Activated CD4-positive, alpha-beta T cell treated with anti-CD3 and anti-CD28 coated beads for 36 hours (primary cell): ENCODE data around the gene GALNTL6. TPM values are rescaled to one million over a fixed set of nuclear protein-coding genes. Genes with fewer than 3 reads are reported as not detected.

Experiments used
- ATAC-seq: fragments of 200-7000 bp; cut with Tn5 transposase; one replicate; pipeline ENCODE4 v1.10.0; 2021; ENCODE audit warnings: mild to moderate bottlenecking, moderate library complexity
- CTCF ChIA-PET: fragments of 350-600 bp; sonication (Branson Sonifier 250); formaldehyde crosslinking; loops from one replicate; lab custom pipeline; 2021; ENCODE audit warnings: antibody characterized with exemption; lab: Charles Lee
- POLR2A ChIA-PET: fragments of 350-600 bp; sonication (Branson Sonifier 250); formaldehyde crosslinking; loops from one replicate; lab custom pipeline; 2021; ENCODE audit warnings: antibody characterized with exemption, inconsistent platforms; lab: Charles Lee
- DNase-seq: peaks from one replicate; pipeline ENCODE4 v3.0.0-alpha.2; 2020
- H3K27ac Mint-ChIP-seq: one replicate; pipeline ENCODE4 v1.8.0; 2021; ENCODE audit warnings: mixed read lengths
- H3K27me3 Mint-ChIP-seq: one replicate; pipeline ENCODE4 v1.8.0; 2021; ENCODE audit warnings: mixed read lengths
- H3K36me3 Mint-ChIP-seq: one replicate; pipeline ENCODE4 v1.8.0; 2021; ENCODE audit warnings: low read depth, mixed read lengths
- H3K4me1 Mint-ChIP-seq: one replicate; pipeline ENCODE4 v1.8.0; 2021; ENCODE audit warnings: mixed read lengths
- H3K4me3 Mint-ChIP-seq: one replicate; pipeline ENCODE4 v1.8.0; 2021; ENCODE audit warnings: mild to moderate bottlenecking, moderate library complexity, mixed read lengths
- H3K9me3 Mint-ChIP-seq: one replicate; pipeline ENCODE4 v1.8.0; 2021; ENCODE audit warnings: low read depth, mixed read lengths
- intact Hi-C, 2 experiments: fragments of 100-400 bp; cut with DNase I in 1 of 2; cut with micrococcal nuclease in 1 of 2; formaldehyde crosslinking; loops; one replicate each; pipeline versions ENCODE4 v1.14.2 to v1.15.1; 2022 to 2024; cut with DNase I, micrococcal nuclease
- total RNA-seq, 2 experiments: library from RNA; stranded (reverse); gene quantifications; one replicate each; pipeline ENCODE4 v1.2.3, GENCODE V29; 2021

GALNTL6 gene
- total RNA-seq, 2 experiments from 2014 or later: not detected

DNA sequence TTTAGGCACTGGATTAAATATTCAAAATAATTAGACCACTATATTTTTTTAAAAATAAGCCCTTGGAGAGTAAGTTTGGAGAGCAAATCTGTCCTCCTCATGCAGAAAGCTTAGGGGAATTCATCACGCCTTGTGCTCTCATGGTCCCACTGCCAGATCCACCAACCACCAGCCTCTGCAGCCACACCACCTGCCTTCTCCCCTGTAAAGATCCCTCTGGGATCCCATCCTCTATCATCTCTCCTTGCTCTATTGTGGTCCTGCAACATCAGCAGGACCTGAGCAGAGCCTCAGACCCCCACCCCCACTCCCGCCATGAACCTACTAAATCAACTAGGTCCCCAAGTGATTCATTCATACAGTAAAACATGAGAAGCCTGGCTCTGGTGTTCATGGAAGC, 872.8 kb downstream of the GALNTL6 start:
- POLR2A ChIA-PET: no interaction called here
- CTCF ChIA-PET: interaction anchor here (0.6 kb wide), 1 partner anchor 10 kb away, joined by 3 read pairs; no protein-coding TSS in a partner anchor
- ATAC-seq (no peak), DNase-seq (no peak)
- intact Hi-C loops: no loop called here
- Mint-ChIP-seq H3K4me1 (no peaks in the 10 kb centered on the region), H3K4me3 (no peak overlapping the region), H3K27ac (no peak overlapping the region), H3K36me3 (no peaks in the 10 kb centered on the region), H3K9me3 (peaks cover 5% of the 10 kb centered on the region), H3K27me3 (no peaks in the 10 kb centered on the region)

GRCh38 chr4:172688534-172688933, 875.3 kb downstream of the GALNTL6 start:
- Mint-ChIP-seq H3K27ac (no peak overlapping the region), H3K9me3 (peaks cover 14% of the 10 kb centered on the region)
- intact Hi-C loops: no loop called here

DNA sequence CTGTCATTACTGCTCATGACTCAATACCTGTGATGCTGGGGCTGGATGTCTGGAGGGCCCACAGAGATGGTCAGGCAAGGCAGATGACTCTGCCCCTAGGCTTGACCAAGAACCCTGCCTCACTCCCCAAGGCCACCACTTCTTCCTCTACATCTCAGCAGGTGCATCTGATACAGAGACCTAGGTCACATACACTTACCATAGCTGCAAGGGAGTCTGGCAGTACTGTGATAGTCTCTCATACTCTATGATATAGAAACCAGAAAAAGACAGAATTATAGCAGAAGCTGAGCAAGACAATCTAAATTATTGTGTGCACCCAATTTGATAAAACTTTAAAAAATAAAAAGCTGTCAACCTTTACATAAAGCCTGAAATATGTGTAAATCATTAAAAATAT, 878.3 kb downstream of the GALNTL6 start:
- DNase-seq: no peak
- peaks cover 16% of the 10 kb centered on the region for H3K9me3 Mint-ChIP-seq
- no peak overlapping the region for H3K4me3 Mint-ChIP-seq
- no peak overlapping the region for H3K27ac Mint-ChIP-seq
- CTCF ChIA-PET: no interaction called here
- H3K27me3 Mint-ChIP-seq: no peaks in the 10 kb centered on the region
- ATAC-seq: no peak
- intact Hi-C loops: no loop called here
- POLR2A ChIA-PET: no interaction called here
- H3K36me3 Mint-ChIP-seq: no peaks in the 10 kb centered on the region
- no peaks in the 10 kb centered on the region for H3K4me1 Mint-ChIP-seq

More at GRCh38 chr4:172688534-172688933, 875.3 kb downstream of the GALNTL6 start:
- H3K27me3 Mint-ChIP-seq: no peaks in the 10 kb centered on the region
- no peaks in the 10 kb centered on the region for H3K4me1 Mint-ChIP-seq
- DNase-seq: no peak
- ChIA-PET POLR2A (no interaction called here), CTCF (interaction anchor here (0.8 kb wide), 1 partner anchor 15 kb away, joined by 3 read pairs; no protein-coding TSS in a partner anchor)
- H3K36me3 Mint-ChIP-seq: no peaks in the 10 kb centered on the region
- no peak overlapping the region for H3K4me3 Mint-ChIP-seq
- ATAC-seq: no peak

DNA sequence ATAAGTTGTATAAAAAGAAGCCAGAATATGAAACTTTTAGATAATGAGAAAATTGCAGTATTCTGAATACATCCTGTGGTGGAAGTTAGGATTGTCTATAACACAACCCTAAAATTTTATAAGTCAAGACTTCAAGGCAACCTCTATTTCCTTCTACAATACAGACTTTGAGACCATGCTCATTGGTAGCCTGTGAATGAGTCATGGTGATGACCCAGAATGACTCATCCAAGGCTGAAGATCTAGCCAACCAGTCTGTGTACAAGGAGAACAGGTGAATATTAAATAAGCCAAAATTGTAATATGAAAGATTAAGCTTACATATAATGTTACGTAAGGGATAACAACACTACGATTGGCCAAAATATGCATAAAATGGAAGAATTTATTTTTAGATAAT, 879.5 kb downstream of the GALNTL6 start:
- POLR2A ChIA-PET: no interaction called here
- H3K9me3 Mint-ChIP-seq: peaks cover 17% of the 10 kb centered on the region
- CTCF ChIA-PET: no interaction called here
- intact Hi-C loops: no loop called here
- H3K36me3 Mint-ChIP-seq: no peaks in the 10 kb centered on the region
- no peak overlapping the region for H3K4me3 Mint-ChIP-seq
- no peaks in the 10 kb centered on the region for H3K27me3 Mint-ChIP-seq
- H3K27ac Mint-ChIP-seq: no peak overlapping the region
- no peak for ATAC-seq
- DNase-seq: no peak
- no peaks in the 10 kb centered on the region for H3K4me1 Mint-ChIP-seq

DNA sequence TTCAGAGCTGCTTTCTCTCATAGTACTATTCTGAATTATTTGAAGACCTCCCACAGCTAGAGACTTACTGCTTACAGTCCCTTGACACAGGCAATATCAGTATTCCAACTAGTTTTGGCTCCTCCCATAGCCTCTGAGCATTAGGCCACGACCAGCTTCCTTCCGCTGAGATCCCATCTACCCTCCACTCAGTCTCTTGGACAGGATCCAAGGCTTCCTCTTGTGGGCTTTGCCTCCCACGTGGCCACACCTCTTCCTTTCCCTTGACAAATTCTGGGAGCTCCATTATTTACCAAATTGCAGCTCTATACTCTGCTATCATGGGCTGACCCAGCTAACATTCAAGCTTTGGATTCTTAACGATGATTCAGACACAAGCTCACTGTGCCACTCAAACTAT, 885.1 kb downstream of the GALNTL6 start:
- no peaks in the 10 kb centered on the region for H3K4me1 Mint-ChIP-seq
- ATAC-seq: no peak
- no peaks in the 10 kb centered on the region for H3K27me3 Mint-ChIP-seq
- CTCF ChIA-PET: no interaction called here
- no peak for DNase-seq
- POLR2A ChIA-PET: no interaction called here
- no peaks in the 10 kb centered on the region for H3K36me3 Mint-ChIP-seq
- H3K4me3 Mint-ChIP-seq: no peak overlapping the region
- no peak overlapping the region for H3K27ac Mint-ChIP-seq
- intact Hi-C loops: no loop called here
- peaks cover 6% of the 10 kb centered on the region for H3K9me3 Mint-ChIP-seq

DNA sequence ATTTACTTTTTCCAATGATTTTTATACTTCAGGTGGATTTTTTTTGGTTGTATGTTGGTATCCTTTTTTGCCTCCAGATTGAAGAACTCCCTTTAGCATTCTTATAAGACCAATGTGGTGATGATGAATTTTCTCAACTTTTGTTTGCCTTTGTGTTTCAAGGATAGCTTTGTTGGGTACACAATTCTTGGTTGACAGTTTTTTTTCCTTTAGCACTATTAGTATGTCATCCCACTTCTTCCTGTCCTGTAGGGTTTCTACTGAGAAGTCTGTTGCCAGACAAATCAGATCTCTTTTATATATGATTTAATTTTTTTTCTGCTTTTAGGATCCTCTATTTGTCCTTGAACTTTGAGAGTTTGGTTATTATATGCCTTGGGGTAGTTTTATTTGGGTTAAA, 892.4 kb downstream of the GALNTL6 start:
- DNase-seq (no peak), ATAC-seq (no peak)
- ChIA-PET CTCF (no interaction called here), POLR2A (no interaction called here)
- Mint-ChIP-seq H3K36me3 (no peaks in the 10 kb centered on the region), H3K9me3 (peaks cover 16% of the 10 kb centered on the region), H3K27ac (no peak overlapping the region), H3K4me1 (no peaks in the 10 kb centered on the region), H3K4me3 (no peak overlapping the region), H3K27me3 (no peaks in the 10 kb centered on the region)
- intact Hi-C loops: no loop called here

- Mint-ChIP-seq H3K36me3 (no peaks in the 10 kb centered on the region), H3K4me1 (no peaks in the 10 kb centered on the region), H3K27me3 (no peaks in the 10 kb centered on the region), H3K9me3 (peaks cover 16% of the 10 kb centered on the region), H3K4me3 (no peak overlapping the region), H3K27ac (no peak overlapping the region)
- intact Hi-C loops: no loop called here
- ChIA-PET CTCF (no interaction called here), POLR2A (no interaction called here)
- DNase-seq: no peak
- ATAC-seq: no peak
Observed at GRCh38 chr4:172706000-172706399, 892.8 kb downstream of the GALNTL6 start.

DNA sequence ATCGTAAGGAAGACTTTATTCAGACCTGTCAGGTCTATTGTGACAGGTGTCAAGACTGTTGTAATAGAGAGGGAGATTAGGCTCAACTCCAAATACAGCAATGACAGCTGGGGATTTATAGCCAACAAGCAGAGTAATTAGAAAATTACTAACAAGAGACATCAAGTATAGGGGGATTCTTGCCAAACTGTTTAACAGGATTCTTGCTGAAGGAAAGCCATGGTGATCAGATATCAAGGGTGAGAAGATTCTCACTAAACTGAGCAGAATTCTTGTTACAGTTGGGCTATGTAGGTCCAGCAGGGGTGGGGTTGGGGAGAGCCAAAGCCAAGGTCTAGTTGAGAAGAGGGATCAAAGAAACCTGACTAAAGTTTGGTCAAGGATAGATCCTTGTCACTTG, 894.4 kb downstream of the GALNTL6 start:
- no peak for ATAC-seq
- Mint-ChIP-seq H3K4me3 (no peak overlapping the region), H3K27ac (no peak overlapping the region), H3K9me3 (peaks cover 19% of the 10 kb centered on the region), H3K36me3 (no peaks in the 10 kb centered on the region), H3K4me1 (no peaks in the 10 kb centered on the region), H3K27me3 (no peaks in the 10 kb centered on the region)
- ChIA-PET POLR2A (no interaction called here), CTCF (no interaction called here)
- intact Hi-C loops: no loop called here
- DNase-seq: no peak

DNA sequence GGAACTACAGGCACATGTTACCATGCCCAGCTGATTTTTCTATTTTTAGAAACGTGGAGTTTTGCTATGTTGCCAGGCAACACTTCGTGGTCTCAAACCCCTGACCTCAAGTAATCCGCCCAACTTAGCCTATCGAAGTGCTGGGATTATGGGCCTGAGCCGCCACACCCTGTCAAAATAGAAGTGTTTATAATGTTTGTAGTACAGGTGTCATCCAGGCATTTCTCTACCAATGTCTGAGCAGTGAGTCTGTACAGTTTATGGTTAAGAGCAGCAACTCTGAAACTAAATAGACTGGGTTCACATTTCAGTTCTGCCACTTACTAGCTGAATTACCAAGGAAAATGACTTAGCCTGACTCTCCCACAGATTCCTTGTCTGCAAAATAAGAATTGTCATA, 895.0 kb downstream of the GALNTL6 start:
- no peak for ATAC-seq
- H3K4me3 Mint-ChIP-seq: no peak overlapping the region
- H3K36me3 Mint-ChIP-seq: no peaks in the 10 kb centered on the region
- ChIA-PET POLR2A (no interaction called here), CTCF (no interaction called here)
- no peak overlapping the region for H3K27ac Mint-ChIP-seq
- peaks cover 19% of the 10 kb centered on the region for H3K9me3 Mint-ChIP-seq
- no peaks in the 10 kb centered on the region for H3K4me1 Mint-ChIP-seq
- H3K27me3 Mint-ChIP-seq: no peaks in the 10 kb centered on the region
- intact Hi-C loops: no loop called here
- DNase-seq: no peak

DNA sequence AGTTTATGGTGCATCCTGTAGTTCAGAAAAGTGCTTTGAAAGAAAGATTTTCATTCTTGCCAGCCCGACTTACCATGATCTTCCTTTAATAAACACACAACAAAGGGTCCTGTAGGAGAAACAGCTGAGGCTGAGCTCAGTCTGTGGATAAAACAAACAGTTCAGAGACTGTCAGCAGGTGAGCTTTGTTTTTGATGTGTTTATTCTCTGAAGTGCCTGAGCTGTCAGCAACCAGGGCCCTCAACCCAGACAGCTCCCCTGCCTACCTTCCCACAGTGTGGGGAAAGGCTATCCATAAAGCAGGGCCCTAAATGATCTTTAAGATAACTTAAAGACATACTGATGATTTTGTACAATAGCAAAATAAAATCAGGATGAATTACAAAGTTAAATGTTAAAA, 896.2 kb downstream of the GALNTL6 start:
- no peak for DNase-seq
- Mint-ChIP-seq H3K4me1 (no peaks in the 10 kb centered on the region), H3K36me3 (no peaks in the 10 kb centered on the region), H3K27me3 (no peaks in the 10 kb centered on the region), H3K4me3 (no peak overlapping the region), H3K27ac (no peak overlapping the region), H3K9me3 (peaks cover 19% of the 10 kb centered on the region)
- ChIA-PET POLR2A (no interaction called here), CTCF (no interaction called here)
- no peak for ATAC-seq
- intact Hi-C loops: no loop called here

- CTCF ChIA-PET: no interaction called here
- ATAC-seq: no peak
Observed at GRCh38 chr4:172716291-172716690, 903.1 kb downstream of the GALNTL6 start.

DNA sequence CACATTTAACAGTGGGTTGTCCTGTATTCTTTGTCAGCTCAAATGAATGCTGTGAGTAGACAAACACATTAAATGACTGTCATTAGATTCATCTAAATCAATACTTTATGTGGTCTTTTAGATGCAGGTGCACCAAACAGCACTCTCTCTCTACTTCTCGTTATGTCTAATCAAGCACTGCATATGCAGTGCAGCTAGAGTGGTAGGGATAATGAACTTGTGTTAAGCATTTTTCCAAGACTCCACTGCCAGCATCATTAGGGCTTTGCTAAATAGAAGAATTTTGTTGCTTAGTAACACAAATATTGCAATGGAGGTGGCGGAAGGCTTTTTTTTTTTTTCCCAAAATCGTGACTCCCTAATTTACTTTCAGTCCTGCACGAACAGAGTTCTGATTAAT, 908.5 kb downstream of the GALNTL6 start:
- no peak for ATAC-seq
- H3K27me3 Mint-ChIP-seq: no peaks in the 10 kb centered on the region
- no peaks in the 10 kb centered on the region for H3K4me1 Mint-ChIP-seq
- no peak for DNase-seq
- ChIA-PET CTCF (no interaction called here), POLR2A (no interaction called here)
- intact Hi-C loops: no loop called here
- peaks cover 11% of the 10 kb centered on the region for H3K9me3 Mint-ChIP-seq
- H3K4me3 Mint-ChIP-seq: no peak overlapping the region
- H3K27ac Mint-ChIP-seq: no peak overlapping the region
- no peaks in the 10 kb centered on the region for H3K36me3 Mint-ChIP-seq

More at GRCh38 chr4:172716291-172716690, 903.1 kb downstream of the GALNTL6 start:
- Mint-ChIP-seq H3K4me1 (no peaks in the 10 kb centered on the region), H3K9me3 (no peaks in the 10 kb centered on the region), H3K27ac (no peak overlapping the region), H3K27me3 (no peaks in the 10 kb centered on the region), H3K36me3 (no peaks in the 10 kb centered on the region), H3K4me3 (no peak overlapping the region)
- no peak for DNase-seq
- POLR2A ChIA-PET: no interaction called here
- intact Hi-C loops: no loop called here

DNA sequence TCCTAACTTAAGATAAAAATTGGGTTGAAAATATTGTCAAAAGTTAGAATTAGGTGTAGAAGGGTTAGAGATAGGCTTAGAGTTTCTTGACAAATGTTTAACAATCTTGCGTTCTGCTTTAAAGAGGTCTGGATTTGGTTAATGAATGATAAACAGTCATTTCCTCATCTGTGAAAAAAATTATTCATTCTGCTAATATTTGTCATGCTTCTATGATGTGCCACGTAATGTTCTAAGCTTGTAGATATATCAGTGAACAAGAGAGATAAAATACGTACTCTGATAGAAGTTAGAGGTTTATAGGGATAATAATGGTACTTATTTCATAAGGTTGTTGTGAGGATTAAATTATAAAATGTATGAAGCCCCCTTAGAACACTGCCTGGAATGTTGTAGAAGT, 912.4 kb downstream of the GALNTL6 start:
- no peaks in the 10 kb centered on the region for H3K4me1 Mint-ChIP-seq
- CTCF ChIA-PET: no interaction called here
- H3K4me3 Mint-ChIP-seq: no peak overlapping the region
- no peaks in the 10 kb centered on the region for H3K36me3 Mint-ChIP-seq
- H3K27me3 Mint-ChIP-seq: no peaks in the 10 kb centered on the region
- no peak overlapping the region for H3K27ac Mint-ChIP-seq
- H3K9me3 Mint-ChIP-seq: peaks cover 22% of the 10 kb centered on the region
- intact Hi-C loops: no loop called here
- ATAC-seq (no peak), DNase-seq (no peak)
- POLR2A ChIA-PET: no interaction called here
